ENCODE data around the gene ABCA13. TPM values are rescaled to one million over a fixed set of nuclear protein-coding genes. Genes with fewer than 3 reads are reported as not detected.

Gene ABCA13
- total RNA-seq, 6 experiments from 2014 or later: 0.43 to 2.6 (median 0.84) TPM

GRCh38 chr7:48177271-48177670 is 6.0 kb downstream of the ABCA13 start:
- TF ChIP-seq CTCF (IDR thresholded peaks at IDR 0.05) (no peak), POLR2A (IDR thresholded peaks at IDR 0.05) (no peak)
- no peak overlapping the region for H3K4me3 ChIP-seq
- ATAC-seq (no peak), DNase-seq (no peak)
- no peaks in the 10 kb centered on the region for H3K27me3 ChIP-seq
- no CpG with 5 or more reads among the region's 11 CpGs for WGBS (ENCODE audit: insufficient coverage, low coverage, low lambda C conversion rate, missing lambda C conversion rate)
- no peaks in the 10 kb centered on the region for H3K36me3 ChIP-seq
- no peak overlapping the region for H3K27ac ChIP-seq
- no peaks in the 10 kb centered on the region for H3K9me3 ChIP-seq
- intact Hi-C loops (cut with DNase I): no loop called here
- no peaks in the 10 kb centered on the region for H3K4me1 ChIP-seq

GRCh38 chr7:48179496-48180030 is 8.3 kb downstream of the ABCA13 start:
- DNase-seq (no peak), ATAC-seq (no peak)
- Histone ChIP-seq H3K36me3 (no peaks in the 10 kb centered on the region), H3K27ac (no peak overlapping the region), H3K4me1 (no peaks in the 10 kb centered on the region), H3K27me3 (no peaks in the 10 kb centered on the region), H3K4me3 (no peak overlapping the region), H3K9me3 (no peaks in the 10 kb centered on the region)
- WGBS (ENCODE audit: insufficient coverage, low coverage, low lambda C conversion rate, missing lambda C conversion rate): 64% methylated on average over 3 of the region's 9 CpGs
- intact Hi-C loops (cut with DNase I): no loop called here
- TF ChIP-seq POLR2A (IDR thresholded peaks at IDR 0.05) (no peak), CTCF (IDR thresholded peaks at IDR 0.05) (no peak)

- Histone ChIP-seq H3K36me3 (no peaks in the 10 kb centered on the region), H3K4me3 (no peak overlapping the region), H3K4me1 (no peaks in the 10 kb centered on the region), H3K9me3 (no peaks in the 10 kb centered on the region), H3K27me3 (no peaks in the 10 kb centered on the region), H3K27ac (no peak overlapping the region)
- 52% methylated on average over 6 of the region's 6 CpGs for WGBS (ENCODE audit: insufficient coverage, low coverage, low lambda C conversion rate, missing lambda C conversion rate)
- ATAC-seq: no peak
- TF ChIP-seq POLR2A (IDR thresholded peaks at IDR 0.05) (no peak), CTCF (IDR thresholded peaks at IDR 0.05) (no peak)
- intact Hi-C loops (cut with DNase I): no loop called here
- no peak for DNase-seq
Measured at GRCh38 chr7:48180981-48181380, 9.7 kb downstream of the ABCA13 start.

GRCh38 chr7:48182718-48183369 is 11.6 kb downstream of the ABCA13 start:
- Histone ChIP-seq H3K9me3 (no peaks in the 10 kb centered on the region), H3K4me3 (no peak overlapping the region), H3K36me3 (no peaks in the 10 kb centered on the region), H3K27me3 (no peaks in the 10 kb centered on the region), H3K27ac (no peak overlapping the region), H3K4me1 (no peaks in the 10 kb centered on the region)
- TF ChIP-seq POLR2A (IDR thresholded peaks at IDR 0.05): no peak
- no peak for TF ChIP-seq CTCF (IDR thresholded peaks at IDR 0.05)
- DNase-seq (no peak), ATAC-seq (no peak)
- WGBS (ENCODE audit: insufficient coverage, low coverage, low lambda C conversion rate, missing lambda C conversion rate): 35% methylated on average over 3 of the region's 3 CpGs
- intact Hi-C loops (cut with DNase I): no loop called here

Measured in right lobe of liver (tissue), 6 donors.